H1 (cell line): Measurements from ENCODE around the gene BHLHE23. TPM values are rescaled to one million over a fixed set of nuclear protein-coding genes. Genes with fewer than 3 reads are reported as not detected.
A peak's percentile ranks its signal among the peaks of the same experiment; 100 is the strongest.

Source experiments
- CTCF ChIA-PET: fragments of 300-600 bp; sonication (Branson Sonifier 250); formaldehyde crosslinking; loops from one replicate; lab custom pipeline; 2021; ENCODE audit not compliant: partially characterized antibody; lab: Charles Lee
- POLR2A ChIA-PET: fragments of 300-600 bp; sonication (Branson Sonifier 250); formaldehyde crosslinking; loops from one replicate; lab custom pipeline; 2021; ENCODE audit warnings: inconsistent platforms; ENCODE audit not compliant: partially characterized antibody; lab: Charles Lee
- DNase-seq, 2 experiments: peaks; one replicate each; pipeline versions ENCODE4 v3.0.0 to v3.0.0-alpha.2; 2010 to 2022; ENCODE audit warnings: low spot score in 2 of 2, low read depth in 1 of 2, mixed read lengths in 1 of 2
- FAIRE-seq: peaks from 2 replicates; lab custom pipeline; 2011; peaks lifted over from hg19 to GRCh38; lab: Jason Lieb, UNC
- H2AFZ ChIP-seq: 2 replicates; pipeline ENCODE4 v1.8.1; 2012; ENCODE audit warnings: low read length, inconsistent platforms
- H2AK5ac ChIP-seq: 2 replicates; pipeline ENCODE4 v1.6.1; 2013; ENCODE audit warnings: low read depth, low read length
- H2BK120ac ChIP-seq: replicated peaks from 2 replicates; pipeline ENCODE3; 2013; ENCODE audit warnings: low read depth, low read length, inconsistent platforms
- H2BK12ac ChIP-seq: 2 replicates; pipeline ENCODE4 v1.6.1; 2013; ENCODE audit warnings: low read depth, low read length
- H2BK15ac ChIP-seq: 2 replicates; pipeline ENCODE4 v1.6.1; 2013; ENCODE audit warnings: low read length
- H2BK20ac ChIP-seq: 2 replicates; pipeline ENCODE4 v1.6.1; 2013; ENCODE audit warnings: low read length
- H2BK5ac ChIP-seq: 2 replicates; pipeline ENCODE4 v1.6.1; 2013; ENCODE audit warnings: low read depth, low read length
- H3K14ac ChIP-seq: 2 replicates; pipeline ENCODE4 v1.6.1; 2013; ENCODE audit warnings: inconsistent platforms; ENCODE audit not compliant: insufficient read length
- H3K18ac ChIP-seq: 2 replicates; pipeline ENCODE4 v1.6.1; 2013; ENCODE audit warnings: low read length; ENCODE audit errors: extremely low read depth
- H3K23ac ChIP-seq: 2 replicates; pipeline ENCODE4 v1.6.1; 2013; ENCODE audit warnings: inconsistent platforms; ENCODE audit not compliant: insufficient read length
- H3K23me2 ChIP-seq: 2 replicates; pipeline ENCODE4 v1.6.1; 2013; ENCODE audit warnings: low read depth, low read length
- H3K27ac ChIP-seq: 2 replicates; pipeline ENCODE4 v1.6.1; 2011; ENCODE audit warnings: low read depth, low read length, inconsistent platforms
- H3K27me3 ChIP-seq, 4 experiments: replicated peaks in 1 of 4; 1 replicate in 1 of 4; 2 replicates in 3 of 4; pipeline versions ENCODE4 v1.6.1 to v1.8.1; 2011 to 2013; ENCODE audit warnings: low read length in 3 of 4, mild to moderate bottlenecking in 3 of 4, inconsistent platforms in 2 of 4, mixed read lengths in 2 of 4, moderate library complexity in 1 of 4; ENCODE audit not compliant: control insufficient read depth in 3 of 4, insufficient read depth in 3 of 4; ENCODE audit errors: extremely low read depth in 1 of 4
- H3K36me3 ChIP-seq, 4 experiments: 2 replicates each; pipeline versions ENCODE4 v1.6.1 to v1.8.1; 2011 to 2013; ENCODE audit warnings: mild to moderate bottlenecking in 4 of 4, low read length in 3 of 4, moderate library complexity in 2 of 4, control low read depth in 1 of 4, inconsistent platforms in 1 of 4; ENCODE audit not compliant: insufficient read depth in 4 of 4, control insufficient read depth in 2 of 4
- H3K4ac ChIP-seq: replicated peaks from 2 replicates; pipeline ENCODE3; 2013; ENCODE audit warnings: low read length, low read depth, mixed read lengths, inconsistent platforms; ENCODE audit not compliant: insufficient read length
- H3K4me1 ChIP-seq, 4 experiments: replicated peaks in 1 of 4; 1 replicate in 1 of 4; 2 replicates in 3 of 4; pipeline versions ENCODE4 v1.6.1 to v1.8.1; 2011 to 2013; ENCODE audit warnings: low read length in 3 of 4, inconsistent platforms in 2 of 4, mixed read lengths in 1 of 4; ENCODE audit not compliant: insufficient read depth in 4 of 4, control insufficient read depth in 3 of 4
- H3K4me2 ChIP-seq, 2 experiments: 2 replicates each; pipeline versions ENCODE4 v1.6.1 to v1.8.1; 2011 to 2013; ENCODE audit warnings: low read depth in 2 of 2, low read length in 2 of 2, control low read depth in 1 of 2, inconsistent platforms in 1 of 2, mild to moderate bottlenecking in 1 of 2; ENCODE audit not compliant: insufficient read depth in 1 of 2
- H3K4me3 ChIP-seq, 4 experiments: fragments of 200-600, 300-600 bp in 1 of 4; sonication (generic), shearing (Covaris generic), sonication (Bioruptor Twin) in 1 of 4; 2 replicates each; pipeline versions ENCODE4 v1.5.1 to v1.8.1; 2011 to 2016; ENCODE audit warnings: low read length in 4 of 4, low read depth in 3 of 4, control low read depth in 2 of 4, inconsistent platforms in 2 of 4, mild to moderate bottlenecking in 2 of 4, mixed read lengths in 1 of 4, moderate library complexity in 1 of 4; ENCODE audit not compliant: insufficient read depth in 2 of 4; ENCODE audit errors: extremely low read depth in 1 of 4
- H3K56ac ChIP-seq: replicated peaks from 2 replicates; pipeline ENCODE3; 2013; ENCODE audit warnings: low read depth, mild to moderate bottlenecking, mixed read lengths, low read length, inconsistent platforms; ENCODE audit not compliant: insufficient read length
- H3K79me1 ChIP-seq: 2 replicates; pipeline ENCODE4 v1.6.1; 2013; ENCODE audit warnings: low read depth, low read length, control low read depth
- H3K79me2 ChIP-seq, 2 experiments: 2 replicates each; pipeline versions ENCODE4 v1.6.1 to v1.8.1; 2012 to 2013; ENCODE audit warnings: low read length in 2 of 2, mild to moderate bottlenecking in 2 of 2, inconsistent platforms in 1 of 2; ENCODE audit not compliant: insufficient read depth in 2 of 2, control insufficient read depth in 1 of 2
- H3K9ac ChIP-seq, 4 experiments: replicated peaks in 1 of 4; 1 replicate in 1 of 4; 2 replicates in 3 of 4; pipeline versions ENCODE4 v1.6.1 to v1.8.1; 2011 to 2013; ENCODE audit warnings: low read depth in 3 of 4, low read length in 3 of 4, control low read depth in 2 of 4, mild to moderate bottlenecking in 2 of 4, moderate library complexity in 2 of 4, inconsistent platforms in 1 of 4; ENCODE audit errors: extremely low read depth in 1 of 4
- H3K9me3 ChIP-seq, 2 experiments: 2 replicates each; pipeline versions ENCODE4 v1.6.1 to v1.8.1; 2012 to 2013; ENCODE audit warnings: mild to moderate bottlenecking in 2 of 2, moderate library complexity in 2 of 2, control low read depth in 1 of 2, inconsistent platforms in 1 of 2, low read depth in 1 of 2, low read length in 1 of 2, mixed read lengths in 1 of 2; ENCODE audit not compliant: insufficient read depth in 2 of 2
- H4K20me1 ChIP-seq, 2 experiments: replicated peaks in 1 of 2; 2 replicates each; pipeline versions ENCODE3 to v1.8.1; 2011 to 2013; ENCODE audit warnings: inconsistent platforms in 2 of 2, low read length in 2 of 2, mild to moderate bottlenecking in 1 of 2; ENCODE audit not compliant: insufficient read depth in 2 of 2, control insufficient read depth in 1 of 2
- H4K5ac ChIP-seq: 2 replicates; pipeline ENCODE4 v1.6.1; 2013; ENCODE audit warnings: low read length, low read depth, mixed read lengths, inconsistent platforms; ENCODE audit not compliant: insufficient read length
- H4K8ac ChIP-seq: 2 replicates; pipeline ENCODE4 v1.8.0; 2013; ENCODE audit warnings: mild to moderate bottlenecking, moderate library complexity, low read length, inconsistent platforms; ENCODE audit not compliant: insufficient read depth; ENCODE audit errors: extremely low read depth
- H4K91ac ChIP-seq: replicated peaks from 2 replicates; pipeline ENCODE3; 2013; ENCODE audit warnings: low read length, mixed read lengths, inconsistent platforms; ENCODE audit not compliant: insufficient read length
- E2F6 ChIP-seq: IDR thresholded peaks from 2 replicates; pipeline ENCODE4 v1.6.1; 2012; ENCODE audit warnings: inconsistent platforms
- KDM5A ChIP-seq: fragments of 200-600 bp; IDR thresholded peaks from 2 replicates; pipeline ENCODE4 v1.7.1; 2012; ENCODE audit warnings: mild to moderate bottlenecking, low read length, inconsistent platforms, mixed read lengths
- MAX ChIP-seq: IDR thresholded peaks from 2 replicates; pipeline ENCODE4 v1.6.1; 2012; ENCODE audit warnings: inconsistent platforms
- SIN3A ChIP-seq, 2 experiments: IDR thresholded peaks in 1 of 2; conservative IDR thresholded peaks in 1 of 2; 2 replicates each; pipeline ENCODE4 v1.6.1; 2011 to 2012; ENCODE audit warnings: low read length in 2 of 2, improper control_type of control experiment in 1 of 2, low read depth in 1 of 2, mild to moderate bottlenecking in 1 of 2
- TEAD4 ChIP-seq: IDR thresholded peaks from 2 replicates; pipeline ENCODE4 v1.6.1; 2012; ENCODE audit warnings: low read depth, low read length, inconsistent platforms, mixed read lengths
- WGBS, 2 experiments: shearing (Covaris generic) in 1 of 2; methylation state at CpG; one replicate each; pipeline versions ENCODE4 v1.1.6 to v1.1.7; 2013 to 2015; ENCODE audit warnings: low lambda C conversion rate in 2 of 2, mixed read lengths in 2 of 2, inconsistent platforms in 1 of 2, low coverage in 1 of 2, missing lambda C conversion rate in 1 of 2; ENCODE audit not compliant: insufficient replicate concordance in 2 of 2, insufficient coverage in 1 of 2, insufficient read length in 1 of 2; ENCODE audit errors: extremely low coverage in 1 of 2, missing lambda C conversion rate in 1 of 2; 5-methylcytosine and 5-hydroxymethylcytosine counted together
- polyA plus RNA-seq, 7 experiments: library from polyadenylated mRNA; depleted of rRNA in 3 of 7; stranded (reverse) in 5 of 7; unstranded in 2 of 7; fragments of >200 nt in 5 of 7; fragments of 200-250 nt in 2 of 7; gene quantifications; 1 replicate in 5 of 7; 2 replicates in 1 of 7; 4 replicates in 1 of 7; pipeline versions ENCODE4 v1.2.1 to v1.2.3, GENCODE V29; 2011 to 2013; ENCODE audit warnings: missing spikeins in 2 of 7, mixed read lengths in 2 of 7
- total RNA-seq: library from RNA; stranded (reverse); fragmentation: NEBNext Ultra II Directional; extraction: Animal tissue kit (Norgen Biotek cat#: 25700); gene quantifications from 2 replicates; pipeline ENCODE4 v1.2.1, GENCODE V29; 2021

Gene BHLHE23
- total and polyA plus RNA-seq, 2 of the 8 experiments (the other 6 are each of a cell fraction or from before 2014, with no cell fraction given): 0.47 TPM; not detected in 1

- no peak overlapping the region for H3K56ac ChIP-seq
- no peak overlapping the region for H2BK15ac ChIP-seq
- no peak overlapping the region for H4K91ac ChIP-seq
- no peak overlapping the region for H3K14ac ChIP-seq
- FAIRE-seq (no peak), DNase-seq (peak in 1 of 2 experiments; percentile 50)
- H3K9me3 ChIP-seq: peaks cover 5 to 8% of the 10 kb centered on the region in 2 experiments; a peak in 3 of 4 replicates
- no peak overlapping the region for H3K4ac ChIP-seq
- no peak overlapping the region; the same call in 1 of the 2 replicates for H3K18ac ChIP-seq
- no peaks in the 10 kb centered on the region for H4K20me1 ChIP-seq
- H4K8ac ChIP-seq: no peak overlapping the region
- WGBS, 2 experiments: 11% methylated on average over 11 of the region's 11 CpGs; no CpG with 5 or more reads in 1 of the 2 experiments
- peak overlapping the region; percentile 29 to 50; a peak in 3 of 4 replicates for H3K4me2 ChIP-seq
- no peaks in the 10 kb centered on the region for H3K36me3 ChIP-seq
- H3K23me2 ChIP-seq: no peaks in the 10 kb centered on the region
- no peak overlapping the region for H2AK5ac ChIP-seq
- CTCF ChIA-PET: interaction anchor here (0.5 to 1.8 kb wide), 8 partner anchors 24 to 144 kb away, joined by 3 to 5 read pairs (median 4); no protein-coding TSS in a partner anchor
- H2AFZ ChIP-seq: no peak overlapping the region
- H3K27me3 ChIP-seq: peaks cover 0 to 20% (median 10%) of the 10 kb centered on the region in 4 experiments; a peak in 6 of 7 replicates
- H3K23ac ChIP-seq: no peak overlapping the region
- no peak overlapping the region for H3K9ac ChIP-seq
- POLR2A ChIA-PET: interaction anchor here (0.9 to 1.6 kb wide), 7 partner anchors 9 to 87 kb away, joined by 3 to 5 read pairs (median 4); no protein-coding TSS in a partner anchor
- H3K4me1 ChIP-seq: peaks cover 0 to 15% (median 6%) of the 10 kb centered on the region in 4 experiments; a peak in 6 of 7 replicates
- no peak overlapping the region for H2BK12ac ChIP-seq
- H3K27ac ChIP-seq: no peak overlapping the region
- TF ChIP-seq MAX: peak; percentile 71
- TF ChIP-seq E2F6: peak; percentile 93
- TF ChIP-seq KDM5A: no peak
- peak in 1 of 2 experiments; percentile 72; a peak in 1 of 4 replicates for TF ChIP-seq SIN3A (conservative IDR thresholded peaks at IDR 0.05 in 1 of 2, IDR thresholded peaks at IDR 0.05 in 1 of 2; ENCODE audit: low read depth in 1 of 2, low read length in 2 of 2)
- peak; percentile 57 for TF ChIP-seq TEAD4
- H3K79me1 ChIP-seq: no peaks in the 10 kb centered on the region
- peak overlapping the region; percentile 2 to 44 (median 3); a peak in 4 of 8 replicates for H3K4me3 ChIP-seq
- H2BK20ac ChIP-seq: peak overlapping the region; percentile 55
- no peak overlapping the region for H2BK120ac ChIP-seq
- no peaks in the 10 kb centered on the region for H3K79me2 ChIP-seq
- no peak overlapping the region for H4K5ac ChIP-seq
- H2BK5ac ChIP-seq: no peak overlapping the region
Measured at GRCh38 chr20:63014710-63015109, 7.9 kb upstream of the BHLHE23 start.
